DMS79 (cell line): Measurements from ENCODE around the gene RBFOX2.

ENCODE experiments used
- DNase-seq: peaks from one replicate; lab custom pipeline; 2025; lab: John Stamatoyannopoulos, UW

The RBFOX2 gene

DNA sequence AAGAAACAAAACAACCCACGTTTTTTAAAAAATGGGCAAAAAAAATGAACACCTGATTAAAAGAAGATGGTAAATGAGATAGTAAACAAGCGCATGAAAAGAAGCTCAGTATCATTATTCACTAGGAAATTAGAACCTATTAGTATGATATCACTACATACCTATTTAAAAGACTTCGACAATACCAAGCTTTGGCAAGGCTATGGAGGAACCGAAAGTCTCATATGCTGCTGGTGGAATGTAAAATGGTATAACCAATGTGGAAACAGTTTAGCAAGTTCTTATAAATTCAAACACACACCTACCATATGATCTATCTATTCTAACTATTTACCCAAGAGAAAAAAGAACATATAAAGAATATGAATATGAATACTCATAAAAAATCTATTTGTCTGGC, 167.2 kb downstream of the RBFOX2 start:
- DNase-seq, result no peak

DNA sequence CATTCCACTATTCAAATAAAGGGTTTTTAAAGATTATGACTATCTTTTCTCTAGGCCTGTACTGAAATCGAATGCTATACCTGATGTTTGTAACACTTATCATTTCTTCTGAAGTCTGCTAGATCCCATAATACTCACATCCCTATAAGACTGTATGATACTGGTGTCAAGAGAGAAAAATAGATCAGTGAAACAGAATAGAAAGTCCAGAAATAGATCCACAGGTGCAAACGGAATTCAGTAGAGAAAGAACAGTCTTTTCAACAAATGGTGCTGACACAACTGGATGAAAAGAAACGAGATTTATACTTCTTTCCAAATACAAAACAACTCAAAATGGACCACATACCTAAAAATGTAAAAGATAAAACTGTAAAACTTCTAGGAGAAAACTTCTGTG, 167.8 kb downstream of the RBFOX2 start:
- DNase-seq, result no peak

DNA sequence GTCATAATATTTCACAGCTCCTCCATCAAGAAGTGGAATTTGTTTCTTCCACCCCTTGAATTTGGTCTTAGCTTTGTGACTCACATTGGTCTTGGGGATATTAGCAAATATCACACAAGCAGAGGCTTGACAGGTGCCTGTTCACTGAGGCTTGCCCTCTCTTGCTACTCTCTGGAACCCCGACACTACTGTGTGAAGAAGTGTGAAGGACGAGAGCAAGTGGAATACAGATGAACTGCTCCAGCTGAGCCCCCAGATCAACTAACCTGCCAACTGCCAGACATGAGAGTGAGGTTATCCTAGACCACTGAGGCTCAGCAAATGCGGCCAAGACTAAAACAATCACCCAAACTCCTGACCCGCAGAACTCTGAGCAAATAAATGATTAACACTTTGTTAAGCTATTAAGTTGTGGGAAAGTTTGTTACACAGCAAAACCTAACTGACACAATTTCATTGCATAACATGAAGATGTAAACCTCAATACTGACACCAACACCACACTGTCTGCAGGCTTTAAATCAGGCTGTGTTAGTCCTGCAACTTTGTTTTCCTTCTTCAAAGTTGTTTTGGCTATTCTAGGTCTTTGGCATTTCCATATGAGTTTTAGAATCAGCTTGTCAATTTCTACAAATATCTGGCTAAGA, 168.4 kb downstream of the RBFOX2 start:
- DNase-seq, result no peak

DNA sequence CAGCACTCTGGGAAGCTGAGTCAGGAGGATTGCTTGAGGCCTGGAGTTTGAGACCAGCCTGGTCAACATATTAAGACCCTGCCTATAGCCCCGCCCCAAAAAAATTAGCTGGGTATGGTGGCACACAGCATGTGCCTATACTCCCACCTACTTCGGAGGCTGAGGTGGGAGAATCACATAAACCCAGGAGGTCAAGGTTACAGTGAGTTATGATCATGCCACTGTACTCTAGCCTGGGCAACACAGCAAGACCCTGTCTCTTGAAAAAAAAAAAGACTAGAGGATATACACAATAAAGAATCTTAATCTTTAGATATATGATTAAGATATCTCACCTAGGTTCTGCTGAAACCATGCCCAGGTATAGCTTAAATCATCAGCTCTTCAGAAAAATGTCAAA, 174.3 kb downstream of the RBFOX2 start:
- no peak for DNase-seq

DNA sequence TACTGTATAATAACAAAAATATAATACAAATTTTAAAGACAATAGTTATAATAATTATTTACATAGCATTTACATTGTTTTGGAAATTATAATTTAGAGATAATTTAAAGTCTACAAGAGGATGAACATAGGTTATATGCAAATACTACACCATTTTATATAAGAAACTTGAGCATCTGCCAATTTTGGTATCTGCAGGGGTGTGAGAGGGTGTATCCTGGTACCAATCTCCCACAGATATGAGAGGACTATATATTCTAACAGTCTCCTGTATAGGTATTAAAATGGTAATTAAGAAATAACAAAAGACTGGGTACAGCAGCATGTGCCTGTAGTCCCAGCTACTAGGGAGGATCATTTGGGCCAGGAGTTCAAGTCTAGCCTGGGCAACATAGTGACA, 176.5 kb downstream of the RBFOX2 start:
- DNase-seq, result no peak

DNA sequence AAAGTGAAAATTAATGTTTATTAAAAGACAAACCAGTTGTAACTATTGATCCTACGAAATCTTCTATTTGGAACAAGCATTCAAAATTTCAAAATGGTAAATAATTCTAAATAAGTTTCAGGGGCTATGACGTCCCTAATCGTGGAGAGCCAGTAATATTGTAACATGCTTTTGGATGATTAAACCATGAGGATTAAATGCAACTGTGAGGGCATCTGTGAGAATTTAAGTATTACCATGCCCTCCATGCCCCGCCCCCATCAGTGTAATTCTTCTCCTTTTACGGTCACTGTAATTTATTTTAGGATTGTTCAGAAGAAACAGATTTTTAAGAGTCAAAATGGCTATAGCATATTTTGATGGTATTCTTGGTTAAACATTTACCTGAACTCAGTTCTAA, 177.8 kb downstream of the RBFOX2 start:
- no peak for DNase-seq

DNA sequence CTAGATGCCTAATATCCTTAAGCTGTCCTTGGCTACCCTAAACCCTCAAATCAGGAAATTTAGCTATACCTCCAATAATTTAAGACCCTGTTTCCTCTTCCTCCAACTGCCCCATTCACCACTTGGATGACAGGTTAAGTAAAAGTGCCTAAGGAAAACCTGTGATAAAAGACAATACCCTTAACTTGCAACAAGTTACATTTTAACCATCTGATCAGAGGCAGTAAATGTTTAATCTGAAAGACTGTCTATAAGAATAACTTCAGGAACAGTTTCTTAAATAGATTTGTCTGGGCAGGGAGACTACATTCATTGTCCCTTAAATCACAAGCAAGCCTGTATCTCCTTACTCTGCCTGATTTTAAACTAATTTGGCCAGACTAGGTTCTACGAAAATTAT, 181.8 kb downstream of the RBFOX2 start:
- DNase-seq, result no peak

DNA sequence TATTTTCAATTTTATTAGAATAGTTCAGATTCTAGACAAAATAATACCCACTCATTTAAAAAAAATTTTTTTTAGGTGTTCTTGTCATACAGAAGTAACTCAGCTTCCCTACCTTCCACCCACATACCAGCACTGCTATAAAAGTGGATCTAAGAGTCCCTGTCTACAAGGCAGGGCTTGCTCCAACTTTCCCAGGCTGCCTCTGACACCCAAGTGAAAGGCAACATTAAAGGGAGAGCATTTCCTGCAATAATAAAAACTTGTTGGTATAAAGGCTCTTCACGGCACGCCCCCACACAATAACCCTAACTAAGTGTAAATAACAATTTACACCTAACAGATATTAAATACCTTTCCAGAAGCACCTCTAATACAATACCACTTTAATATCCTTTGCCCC, 183.7 kb downstream of the RBFOX2 start:
- no peak for DNase-seq

DNA sequence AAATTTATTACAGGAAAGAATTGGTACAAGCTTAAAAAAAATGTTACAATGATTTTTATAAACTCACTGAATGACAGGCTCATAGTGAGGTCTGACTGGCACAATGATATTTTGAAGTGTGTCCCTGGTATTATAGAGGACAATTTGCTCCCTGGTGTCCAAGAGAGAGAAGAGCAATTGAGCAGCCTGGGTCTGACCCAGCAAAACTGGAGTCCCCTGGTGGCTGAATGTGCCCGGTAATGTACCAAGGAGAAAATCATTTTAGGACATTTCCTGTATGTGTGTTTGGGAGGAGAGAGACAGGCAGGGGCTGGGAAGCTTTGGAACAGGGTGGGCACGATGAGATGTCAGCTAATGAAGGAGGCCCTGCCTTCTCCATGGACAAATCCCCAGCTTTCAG, 185.7 kb downstream of the RBFOX2 start:
- no peak for DNase-seq

DNA sequence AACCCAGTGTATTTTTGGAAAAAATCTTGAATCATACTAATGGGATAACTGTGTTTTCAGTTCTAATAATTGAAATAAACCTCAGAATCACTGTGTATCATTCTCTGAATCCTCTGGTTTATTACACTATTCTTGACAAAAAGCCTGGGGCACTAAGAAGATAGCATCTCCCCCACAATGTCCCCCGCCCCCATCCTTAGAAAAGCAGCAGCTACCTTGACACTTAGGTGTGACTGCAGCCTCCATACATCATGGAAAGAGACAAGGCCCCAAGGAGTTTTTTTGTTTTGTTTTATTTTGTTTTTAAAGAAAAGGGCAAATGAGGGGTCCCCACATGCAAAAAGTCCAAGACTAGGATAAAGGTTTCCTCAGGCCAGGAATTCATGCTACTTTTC, 186.1 kb downstream of the RBFOX2 start:
- DNase-seq, result no peak

DNA sequence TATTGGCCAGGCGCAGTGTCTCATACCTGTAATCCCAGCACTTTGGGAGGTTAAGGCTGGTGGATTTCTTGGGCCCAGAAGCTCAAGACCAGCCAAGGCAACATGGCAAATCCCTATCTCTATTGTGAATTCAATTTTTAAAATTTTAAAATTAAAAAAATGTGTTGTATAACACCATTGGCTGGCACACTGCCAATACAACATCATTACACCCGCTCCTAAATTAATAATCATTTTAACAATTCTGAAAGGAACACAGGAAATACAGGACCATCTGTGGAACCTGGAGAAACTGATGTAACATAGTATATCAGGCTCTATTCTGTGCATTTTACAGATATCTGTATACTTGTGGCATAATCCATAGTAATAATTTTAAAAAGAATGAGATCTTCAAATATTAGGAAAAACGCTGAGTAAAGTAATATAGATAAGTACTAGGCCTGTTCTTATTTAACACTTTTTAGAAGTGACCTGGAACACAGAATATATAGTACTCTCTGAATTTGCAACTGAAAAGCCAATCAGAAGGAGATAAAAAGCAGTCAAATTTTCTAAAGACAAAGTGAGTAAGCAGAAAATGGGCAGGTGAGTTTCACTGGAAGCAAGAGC, 186.6 kb downstream of the RBFOX2 start:
- no peak for DNase-seq

DNA sequence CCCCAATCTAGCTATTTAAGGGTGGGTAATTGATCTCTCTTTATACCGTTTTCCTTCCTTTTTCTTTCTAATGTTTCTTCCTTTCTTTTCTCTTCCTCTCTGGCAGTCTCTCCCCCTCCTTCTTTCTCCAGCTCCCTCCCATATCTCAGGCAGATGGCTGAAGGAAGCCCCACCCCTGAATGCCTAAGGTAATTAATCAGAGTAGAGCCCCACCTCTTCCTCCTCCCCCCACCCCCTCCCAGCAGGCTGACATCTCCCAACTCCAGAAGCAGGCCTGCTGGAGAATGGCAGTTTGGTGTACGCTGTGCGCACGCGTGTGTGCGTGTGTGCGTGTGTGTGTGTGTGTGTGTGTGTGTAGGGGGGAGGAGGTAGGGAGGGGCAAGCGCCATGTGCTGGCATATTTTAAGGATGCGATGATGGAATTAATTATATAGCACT, 188.3 kb downstream of the RBFOX2 start:
- DNase-seq, result peak; percentile 82

DNA sequence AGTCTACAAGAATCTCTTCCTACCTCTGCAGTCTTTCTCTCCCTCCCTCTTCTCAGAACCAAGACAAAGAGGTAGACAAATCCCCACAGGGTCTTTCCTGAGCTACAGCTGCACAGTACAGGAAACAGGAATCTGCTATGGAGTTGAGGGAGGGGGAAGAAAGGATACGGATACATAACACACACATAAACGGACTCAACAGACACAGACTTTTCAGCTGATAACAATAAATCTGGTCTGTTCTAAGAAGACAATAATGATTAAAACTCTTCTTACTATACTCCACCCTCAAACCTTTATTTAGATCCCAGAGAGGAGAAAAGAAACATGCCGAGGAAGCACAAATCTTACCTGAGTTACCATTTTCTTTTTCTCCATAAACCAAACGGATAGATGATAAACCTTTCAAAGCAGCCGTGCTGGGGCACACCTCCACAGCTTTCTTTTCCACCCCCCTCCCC, 188.8 kb downstream of the RBFOX2 start:
- DNase-seq, result peak; percentile 23

DNA sequence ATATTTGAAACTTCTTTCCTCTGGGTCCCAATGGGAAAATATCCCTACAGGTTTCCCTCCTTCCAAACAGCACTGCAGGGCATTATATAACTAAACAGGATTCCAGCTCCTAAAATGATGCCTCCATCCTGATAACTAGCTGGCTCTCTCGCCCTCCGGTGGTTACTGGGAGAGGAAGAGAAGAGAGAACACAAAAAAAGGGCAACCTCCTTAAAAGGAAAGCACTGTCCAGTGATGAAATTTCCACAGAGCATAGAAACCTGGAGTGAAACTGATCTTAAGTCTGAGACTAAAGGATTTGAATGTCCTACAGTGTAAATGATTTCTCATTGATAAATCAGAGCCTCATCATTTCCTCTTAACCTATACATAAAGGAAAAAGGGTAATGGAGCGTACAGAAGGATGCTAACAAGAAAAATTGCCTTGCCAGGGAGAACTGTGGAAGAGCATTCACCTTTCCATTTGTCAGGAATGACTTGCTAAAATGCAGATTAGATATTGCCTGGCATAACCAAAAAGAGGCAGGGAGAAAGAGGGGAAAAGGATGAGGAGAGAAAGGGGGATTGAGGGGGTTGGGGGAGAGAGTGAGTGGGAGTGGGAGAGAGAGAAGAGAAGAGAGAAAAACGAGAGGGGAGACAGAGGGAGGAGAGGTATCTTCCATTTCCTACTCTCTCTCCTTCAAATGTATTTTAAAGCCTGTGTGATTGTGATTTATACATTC, 189.6 kb downstream of the RBFOX2 start:
- DNase-seq, result peak; percentile 24

DNA sequence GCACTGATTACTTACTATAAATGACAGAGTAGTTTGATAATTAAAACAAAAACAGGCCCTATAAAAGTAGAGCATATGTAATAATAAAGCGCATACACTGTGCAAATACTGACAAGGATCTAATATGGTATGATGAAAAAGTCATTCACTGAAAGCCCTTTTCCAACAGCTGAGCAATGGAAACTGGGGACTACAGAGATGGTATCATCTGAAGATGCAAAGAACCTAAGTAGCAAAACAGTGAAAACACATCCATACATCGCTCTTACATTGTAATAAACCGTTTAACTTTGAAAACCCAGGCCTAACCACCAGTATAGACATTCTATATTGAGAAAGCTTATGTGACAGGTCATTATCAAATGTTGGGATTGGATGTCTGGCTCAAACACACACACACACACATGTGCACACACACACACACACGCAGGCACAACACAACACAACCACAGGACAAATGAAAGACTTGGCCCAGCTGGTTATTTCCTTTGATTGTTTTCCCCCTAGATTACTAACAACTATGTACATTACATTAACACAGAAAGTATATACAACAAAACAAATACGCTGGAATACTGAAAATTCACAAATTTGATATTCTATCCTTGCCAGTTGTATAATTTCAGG, 191.4 kb downstream of the RBFOX2 start:
- DNase-seq, result no peak

DNA sequence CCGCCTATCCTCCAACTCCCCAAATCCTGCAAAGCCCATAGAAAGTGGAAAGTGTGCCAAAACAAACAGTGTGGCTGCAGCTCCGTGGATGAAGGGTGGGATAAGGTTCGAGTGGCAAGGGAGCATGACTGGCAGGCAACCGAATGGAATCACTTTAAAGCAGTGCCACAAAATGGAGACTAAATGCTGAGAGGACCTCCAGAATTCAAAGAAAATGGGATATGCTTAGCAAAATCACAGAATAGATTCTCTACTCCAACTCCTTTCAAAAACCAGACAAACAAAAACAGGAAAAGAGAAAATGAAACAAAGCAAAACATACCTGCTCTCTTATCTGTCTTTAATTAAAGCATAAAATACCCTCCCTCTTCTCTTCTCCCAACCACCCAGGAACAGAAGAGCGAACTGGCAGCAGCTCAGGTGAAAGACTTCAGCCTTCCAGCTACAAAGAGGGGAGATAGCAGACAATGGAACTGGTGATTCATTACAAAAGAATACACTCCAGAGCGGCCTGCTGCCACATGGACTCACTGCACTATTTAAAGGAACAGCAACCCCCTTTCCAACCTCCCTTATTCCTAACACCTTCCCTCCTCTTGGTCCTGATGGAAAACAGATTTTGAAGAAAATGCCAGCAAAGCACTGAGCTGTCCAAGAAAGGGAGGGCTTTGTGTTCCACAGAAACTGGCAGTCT, 192.5 kb downstream of the RBFOX2 start:
- peak; percentile 66 for DNase-seq

DNA sequence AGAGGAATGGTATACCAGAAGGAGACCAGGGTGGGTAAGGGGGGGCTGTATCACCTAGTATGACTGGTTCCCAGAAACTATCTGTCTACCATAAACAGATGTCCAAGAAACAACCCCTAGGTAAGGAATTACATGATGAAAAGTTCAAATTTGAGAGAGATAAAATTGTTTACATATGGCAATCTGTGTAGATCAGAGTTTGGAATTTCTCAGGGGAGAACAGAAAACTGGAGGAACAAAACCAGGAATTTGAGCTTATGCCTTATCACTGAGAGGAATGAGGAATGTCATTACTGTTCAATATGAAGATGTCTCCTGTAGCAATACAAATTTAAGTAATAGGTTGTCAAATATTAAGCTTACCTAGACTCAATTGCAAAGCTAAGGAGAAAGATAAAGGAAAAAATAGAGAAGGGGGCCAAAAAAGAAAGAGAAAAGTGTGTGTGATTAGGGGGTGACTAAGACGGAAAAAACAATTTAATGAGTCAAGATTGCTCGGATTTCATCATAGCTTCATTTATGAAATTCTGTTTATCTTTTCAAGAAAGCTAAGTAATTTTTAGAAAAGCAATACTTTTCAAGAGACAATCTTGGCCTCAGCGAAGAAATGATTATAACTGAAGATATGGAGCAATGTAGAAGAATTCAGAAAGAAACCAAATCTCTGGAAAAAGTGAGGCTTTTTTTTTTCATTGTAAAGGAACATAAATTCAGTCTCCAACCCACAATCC, 193.2 kb downstream of the RBFOX2 start:
- DNase-seq, result no peak

DNA sequence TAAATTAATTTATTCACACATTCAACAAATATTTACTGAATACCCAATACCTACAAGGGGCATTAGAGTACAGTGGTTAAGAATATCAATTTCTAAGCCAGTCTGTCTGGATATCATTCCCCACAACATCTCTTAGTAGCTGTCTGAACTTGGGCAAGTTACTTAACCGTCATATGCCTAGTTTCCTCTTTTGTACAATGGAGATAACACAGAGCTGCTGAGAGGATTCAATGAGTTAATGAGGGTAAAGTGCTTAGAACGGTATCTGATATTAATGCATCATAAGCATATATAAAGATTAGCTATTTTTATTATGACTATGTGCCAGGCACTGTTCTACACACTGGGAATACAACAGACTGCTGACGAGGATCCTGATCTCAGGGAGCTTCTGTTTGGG, 194.6 kb downstream of the RBFOX2 start:
- no peak for DNase-seq

DNA sequence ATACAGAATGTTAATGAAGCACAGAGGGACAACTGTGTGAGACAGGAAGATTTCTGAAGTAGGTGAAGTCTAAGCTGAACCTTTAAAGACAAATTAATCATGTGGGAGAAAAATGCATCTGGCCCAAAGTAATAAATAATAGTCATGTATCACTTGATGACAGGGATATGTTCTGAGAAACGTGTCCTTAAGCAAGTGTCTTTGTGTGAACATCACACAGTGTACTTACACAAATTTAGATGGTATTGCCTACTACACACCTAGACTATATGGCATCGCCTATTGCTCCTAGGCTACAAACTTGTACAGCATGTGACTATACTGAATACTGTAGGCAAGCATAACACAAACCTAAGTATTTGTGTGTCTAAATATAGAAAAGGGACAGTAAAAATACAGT, 198.3 kb downstream of the RBFOX2 start:
- DNase-seq, result no peak

DNA sequence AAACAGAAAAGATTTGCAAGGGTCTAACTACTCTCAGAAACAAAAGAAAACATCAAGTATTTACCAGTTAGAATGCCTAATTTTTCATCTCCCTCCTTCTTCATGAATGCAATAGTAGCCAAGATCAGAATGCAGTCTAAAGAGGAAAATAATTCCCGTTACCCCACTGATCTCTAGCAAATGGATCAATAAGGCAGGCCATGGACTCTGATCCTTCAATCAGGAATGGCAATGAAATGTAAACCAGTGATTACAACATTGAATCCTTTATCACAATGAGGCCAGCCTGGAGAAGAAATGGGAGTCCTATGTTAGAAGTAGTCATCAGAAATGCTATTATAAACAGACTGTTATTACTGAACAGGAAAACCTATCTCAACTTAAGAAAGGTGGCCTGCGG, 204.4 kb downstream of the RBFOX2 start:
- DNase-seq, result no peak

DNA sequence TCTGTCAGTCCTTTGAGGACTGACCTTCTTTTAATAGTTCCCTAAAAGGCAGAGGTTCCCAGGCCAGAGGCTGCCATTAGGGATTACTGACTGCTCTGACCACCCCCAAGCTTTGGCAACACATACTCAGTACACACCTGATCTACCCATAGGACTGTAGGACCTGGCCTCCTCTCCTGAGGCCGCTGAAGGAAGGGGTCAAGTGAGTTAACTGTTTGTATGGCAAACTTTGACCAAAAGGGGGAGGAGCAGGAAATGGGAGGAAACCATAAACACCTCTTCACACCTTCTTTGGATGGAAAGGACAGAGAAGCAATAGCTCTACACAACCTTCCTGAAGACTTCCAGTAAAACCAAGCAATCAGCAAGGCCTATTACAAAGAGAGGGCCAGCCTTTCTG, 207.0 kb downstream of the RBFOX2 start:
- DNase-seq, result no peak

DNA sequence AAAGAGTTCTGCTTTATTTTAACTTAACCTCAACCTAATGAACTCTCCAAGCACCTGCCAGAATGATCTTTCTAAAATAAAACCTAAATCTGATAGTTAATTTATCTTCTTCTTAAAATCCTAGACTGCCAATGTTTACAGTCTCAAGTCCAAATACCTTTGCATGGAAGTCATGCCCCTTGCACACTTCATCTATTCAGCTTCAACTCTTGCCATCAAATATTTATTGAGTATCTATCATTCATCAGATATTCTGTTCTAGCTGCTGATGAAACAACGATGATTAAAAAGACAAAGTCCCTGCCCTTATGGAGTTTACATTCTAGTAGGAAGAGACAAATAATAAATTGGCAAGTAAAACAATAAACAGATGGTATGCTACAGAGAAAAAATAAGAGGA, 209.2 kb downstream of the RBFOX2 start:
- no peak for DNase-seq
